Measurements from ENCODE around the gene SNRNP48.

DNA sequence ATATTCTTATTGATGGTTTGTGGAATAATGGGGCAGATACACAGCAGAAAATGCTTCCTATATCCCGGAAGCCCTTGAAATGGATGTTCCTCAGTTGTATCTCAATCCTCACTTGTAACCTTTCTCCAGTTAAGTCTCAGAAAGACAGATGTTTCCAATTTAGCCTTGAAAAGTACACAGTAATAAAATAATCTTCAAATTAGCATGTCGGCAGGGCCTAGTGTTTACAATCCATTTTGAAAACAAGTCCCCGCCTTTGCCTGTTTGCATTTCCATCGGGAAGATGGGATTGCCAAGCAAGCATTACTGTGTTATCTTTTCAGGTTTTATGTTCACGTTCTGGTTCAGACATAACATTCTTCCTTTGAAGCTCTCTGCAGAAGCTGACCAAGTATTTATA lies 41.5 kb downstream of the SNRNP48 start:
- no peak for TF ChIP-seq POLR2AphosphoS5 (IDR thresholded peaks at IDR 0.05; ENCODE audit: low read depth, low read length)
- TF ChIP-seq POU2F2 (IDR thresholded peaks at IDR 0.05; ENCODE audit: low read depth, low read length), result no peak
- TF ChIP-seq POLR2A (IDR thresholded peaks at IDR 0.05; ENCODE audit: low read depth, low read length), result no peak

Data from GM12891 (cell line).